ENCODE results near the gene AFDN. TPM values are rescaled to one million over a fixed set of nuclear protein-coding genes. Genes with fewer than 3 reads are reported as not detected.

Gene AFDN
- total RNA-seq, 1 donor from 2014 or later, result 112 TPM

DNA sequence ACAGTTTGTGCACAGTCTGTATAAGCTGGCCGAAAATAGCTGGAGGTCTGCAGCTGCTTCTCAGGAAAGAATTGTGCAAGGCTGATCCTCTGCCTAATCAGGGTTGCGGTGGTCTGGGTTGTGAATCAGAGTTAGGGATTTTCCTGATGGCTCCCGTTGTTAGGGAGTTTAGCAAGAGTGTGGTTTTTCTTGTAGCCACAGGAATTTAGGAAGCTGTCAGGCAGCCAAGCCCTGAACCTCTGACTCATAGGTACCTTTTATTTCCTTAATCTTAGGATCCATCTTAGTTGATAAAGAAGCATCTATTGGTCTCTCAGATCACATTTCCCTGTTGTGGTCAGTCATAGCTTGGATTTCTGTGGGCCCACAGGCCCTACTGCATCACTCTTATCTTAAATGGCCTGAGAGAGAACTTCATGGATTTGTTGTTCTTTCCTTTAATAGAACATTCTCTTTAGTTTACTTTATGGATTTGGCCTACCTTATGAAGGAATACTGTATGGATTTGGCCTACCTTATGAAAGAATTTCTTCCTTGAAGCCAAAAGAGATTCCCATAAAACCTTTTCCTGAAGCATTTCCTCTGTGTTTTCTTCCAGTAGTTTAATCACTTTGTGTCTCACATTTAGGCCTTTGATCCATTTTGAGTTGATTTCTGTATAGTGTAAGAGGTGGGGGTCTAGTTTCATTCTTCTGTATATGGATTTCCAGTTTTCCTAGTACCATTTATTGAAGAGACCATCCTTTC lies 181.1 kb downstream of the AFDN start:
- Histone ChIP-seq H3K36me3 (ENCODE audit: control insufficient read depth, insufficient read depth, low read length) (no peaks in the 10 kb centered on the region), H3K4me3 (ENCODE audit: low read depth, low read length) (no peak overlapping the region), H3K27me3 (ENCODE audit: control insufficient read depth, insufficient read depth, low read length) (no peaks in the 10 kb centered on the region)
- TF ChIP-seq, protein P1, sequence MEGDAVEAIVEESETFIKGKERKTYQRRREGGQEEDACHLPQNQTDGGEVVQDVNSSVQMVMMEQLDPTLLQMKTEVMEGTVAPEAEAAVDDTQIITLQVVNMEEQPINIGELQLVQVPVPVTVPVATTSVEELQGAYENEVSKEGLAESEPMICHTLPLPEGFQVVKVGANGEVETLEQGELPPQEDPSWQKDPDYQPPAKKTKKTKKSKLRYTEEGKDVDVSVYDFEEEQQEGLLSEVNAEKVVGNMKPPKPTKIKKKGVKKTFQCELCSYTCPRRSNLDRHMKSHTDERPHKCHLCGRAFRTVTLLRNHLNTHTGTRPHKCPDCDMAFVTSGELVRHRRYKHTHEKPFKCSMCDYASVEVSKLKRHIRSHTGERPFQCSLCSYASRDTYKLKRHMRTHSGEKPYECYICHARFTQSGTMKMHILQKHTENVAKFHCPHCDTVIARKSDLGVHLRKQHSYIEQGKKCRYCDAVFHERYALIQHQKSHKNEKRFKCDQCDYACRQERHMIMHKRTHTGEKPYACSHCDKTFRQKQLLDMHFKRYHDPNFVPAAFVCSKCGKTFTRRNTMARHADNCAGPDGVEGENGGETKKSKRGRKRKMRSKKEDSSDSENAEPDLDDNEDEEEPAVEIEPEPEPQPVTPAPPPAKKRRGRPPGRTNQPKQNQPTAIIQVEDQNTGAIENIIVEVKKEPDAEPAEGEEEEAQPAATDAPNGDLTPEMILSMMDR (IDR thresholded peaks at IDR 0.05; ENCODE audit: insufficient read depth, low read length, poor library complexity, severe bottlenecking), result no peak
- peak; percentile 98 for DNase-seq (ENCODE audit: low read depth)

- no peak overlapping the region for H3K4me3 ChIP-seq (ENCODE audit: low read depth, low read length)
- H3K27me3 ChIP-seq (ENCODE audit: control insufficient read depth, insufficient read depth, low read length), result no peaks in the 10 kb centered on the region
- H3K36me3 ChIP-seq (ENCODE audit: control insufficient read depth, insufficient read depth, low read length), result no peaks in the 10 kb centered on the region
- TF ChIP-seq, protein P1 (IDR thresholded peaks at IDR 0.05; ENCODE audit: insufficient read depth, low read length, poor library complexity, severe bottlenecking), result no peak
- DNase-seq (ENCODE audit: low read depth), result no peak
These were observed 182.6 kb downstream of the AFDN start for GRCh38 chr6:168009331-168009730.

DNA sequence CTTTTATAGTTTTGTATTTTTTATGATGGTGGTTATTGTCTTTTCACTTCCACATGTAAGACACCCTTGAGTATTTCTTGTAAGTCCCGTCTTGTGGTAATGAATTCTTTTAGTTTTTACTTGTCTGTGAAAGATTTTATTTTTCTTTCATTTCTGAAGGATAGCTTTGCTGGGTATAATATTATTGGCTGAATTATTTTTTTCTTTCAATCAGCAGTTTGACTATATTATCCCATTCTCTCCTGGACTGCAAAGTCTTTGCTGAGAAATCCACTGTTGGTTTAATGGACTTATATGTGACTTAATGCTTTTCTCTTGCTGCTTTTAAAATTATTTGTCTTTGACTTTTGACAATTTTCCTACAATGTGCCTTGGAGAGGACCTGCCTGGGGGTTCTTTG lies 184.6 kb downstream of the AFDN start:
- TF ChIP-seq, protein P1 (IDR thresholded peaks at IDR 0.05; ENCODE audit: insufficient read depth, low read length, poor library complexity, severe bottlenecking), result no peak

DNA sequence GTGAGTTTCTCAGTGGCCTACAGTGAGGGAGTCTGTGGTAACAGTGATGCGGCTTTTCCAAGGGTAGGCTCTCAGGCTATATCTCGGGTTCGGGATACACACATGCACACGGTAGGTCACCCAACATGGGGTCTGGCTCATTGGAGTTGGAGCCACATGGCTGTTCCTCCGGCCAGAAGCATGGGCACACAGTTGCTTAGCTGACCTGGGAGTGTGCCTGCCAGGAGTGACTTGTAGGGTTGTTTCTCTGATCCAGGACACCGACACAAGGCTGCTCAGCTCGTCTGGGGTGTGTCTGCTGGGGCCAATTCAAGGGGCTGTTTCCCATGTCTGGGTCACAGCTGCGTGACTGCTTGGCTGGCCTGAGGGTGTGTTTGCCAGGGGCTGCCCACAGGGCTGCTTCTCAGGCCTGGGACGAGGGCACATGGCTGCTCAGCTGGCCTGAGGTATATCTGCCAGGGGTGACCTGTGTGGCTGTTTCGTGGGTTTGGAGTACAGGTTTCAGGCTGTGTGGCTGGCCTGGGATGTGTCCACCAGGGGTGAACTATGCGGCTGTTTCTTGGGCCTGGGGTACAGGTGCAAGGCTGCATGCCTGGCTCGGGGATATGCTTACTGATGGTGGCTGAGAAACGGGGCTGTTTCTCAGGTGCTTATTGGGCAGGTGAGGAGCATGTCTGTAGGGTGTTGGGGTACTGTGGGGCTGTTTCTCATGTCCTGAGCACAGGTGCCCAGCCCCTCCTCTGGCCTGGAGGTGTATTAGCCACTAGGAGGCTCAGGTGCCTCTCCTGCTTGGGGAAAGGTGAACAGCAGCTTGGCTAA lies 185.9 kb downstream of the AFDN start:
- no peak overlapping the region for H3K4me3 ChIP-seq (ENCODE audit: low read depth, low read length)
- DNase-seq (ENCODE audit: low read depth), result no peak
- H3K36me3 ChIP-seq (ENCODE audit: control insufficient read depth, insufficient read depth, low read length), result no peaks in the 10 kb centered on the region
- no peaks in the 10 kb centered on the region for H3K27me3 ChIP-seq (ENCODE audit: control insufficient read depth, insufficient read depth, low read length)
- TF ChIP-seq, protein P1 (IDR thresholded peaks at IDR 0.05; ENCODE audit: insufficient read depth, low read length, poor library complexity, severe bottlenecking), result no peak

More for the DNA sequence above, 184.6 kb downstream of the AFDN start:
- H3K27me3 ChIP-seq (ENCODE audit: control insufficient read depth, insufficient read depth, low read length), result no peaks in the 10 kb centered on the region
- no peaks in the 10 kb centered on the region for H3K36me3 ChIP-seq (ENCODE audit: control insufficient read depth, insufficient read depth, low read length)
- no peak overlapping the region for H3K4me3 ChIP-seq (ENCODE audit: low read depth, low read length)
- no peak for DNase-seq (ENCODE audit: low read depth)

- Histone ChIP-seq H3K36me3 (ENCODE audit: control insufficient read depth, insufficient read depth, low read length) (no peaks in the 10 kb centered on the region), H3K27me3 (ENCODE audit: control insufficient read depth, insufficient read depth, low read length) (no peaks in the 10 kb centered on the region), H3K4me3 (ENCODE audit: low read depth, low read length) (no peak overlapping the region)
- TF ChIP-seq, protein P1 (IDR thresholded peaks at IDR 0.05; ENCODE audit: insufficient read depth, low read length, poor library complexity, severe bottlenecking), result no peak
- DNase-seq (ENCODE audit: low read depth), result no peak
These were observed 186.7 kb downstream of the AFDN start for GRCh38 chr6:168013250-168013915.
